Posterior cingulate gyrus (tissue), 11 donors: ENCODE measurements around the gene FHIP1B.

Experiments used
- DNase-seq, 10 donors: peaks; one replicate each; pipeline versions ENCODE4 v3.0.0 to v3.0.0-alpha.2; 2020 to 2021; ENCODE audit warnings: mixed read lengths in 3 of 10
- intact Hi-C: fragments of 100-400 bp; cut with DNase I; formaldehyde crosslinking; loops from one replicate; pipeline ENCODE4 v1.15.1; 2023

The FHIP1B gene

DNA sequence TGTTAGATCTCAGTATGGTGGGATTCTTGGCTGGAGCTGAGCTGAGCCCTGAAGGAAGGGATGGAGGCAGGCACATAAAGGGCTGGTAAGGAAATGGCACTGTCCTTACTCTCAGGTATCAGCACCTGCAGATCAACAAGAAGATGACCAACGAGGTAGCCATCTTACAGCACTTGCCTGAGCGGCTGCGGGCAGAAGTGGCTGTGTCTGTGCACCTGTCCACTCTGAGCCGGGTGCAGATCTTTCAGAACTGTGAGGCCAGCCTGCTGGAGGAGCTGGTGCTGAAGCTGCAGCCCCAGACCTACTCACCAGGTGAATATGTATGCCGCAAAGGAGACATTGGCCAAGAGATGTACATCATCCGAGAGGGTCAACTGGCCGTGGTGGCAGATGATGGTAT, 6.9 kb upstream of the FHIP1B start:
- DNase-seq, result no peak
- intact Hi-C loops, result no loop called here

DNA sequence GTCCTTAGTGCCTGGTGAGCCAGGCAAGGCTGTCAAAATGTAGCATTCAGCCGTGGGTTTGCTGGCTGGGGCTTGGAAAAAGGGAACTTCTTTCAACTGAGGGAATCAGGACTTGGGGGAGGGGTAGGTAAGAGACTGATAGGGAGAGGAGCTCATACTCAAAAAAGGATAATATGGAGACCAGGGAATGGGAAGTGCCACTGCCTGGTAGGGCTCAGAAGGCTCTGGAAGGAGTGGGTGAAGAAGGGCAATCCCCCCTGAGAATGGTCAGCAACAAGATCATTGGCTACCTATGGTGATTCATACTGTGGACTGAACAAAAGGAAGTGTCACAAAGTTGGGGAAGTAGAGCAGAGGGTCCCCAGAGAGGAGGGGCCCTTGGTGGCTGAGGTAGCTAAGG, 6.3 kb upstream of the FHIP1B start:
- no peak for DNase-seq
- intact Hi-C loops, result no loop called here

DNA sequence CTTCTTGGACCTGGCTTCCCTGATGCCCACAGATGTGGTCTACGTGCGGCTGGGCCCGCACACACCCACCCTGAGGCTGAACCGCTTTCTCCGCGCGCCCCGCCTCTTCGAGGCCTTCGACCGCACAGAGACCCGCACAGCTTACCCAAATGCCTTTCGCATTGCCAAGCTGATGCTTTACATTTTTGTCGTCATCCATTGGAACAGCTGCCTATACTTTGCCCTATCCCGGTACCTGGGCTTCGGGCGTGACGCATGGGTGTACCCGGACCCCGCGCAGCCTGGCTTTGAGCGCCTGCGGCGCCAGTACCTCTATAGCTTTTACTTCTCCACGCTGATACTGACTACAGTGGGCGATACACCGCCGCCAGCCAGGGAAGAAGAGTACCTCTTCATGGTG, 5.7 kb upstream of the FHIP1B start:
- intact Hi-C loops, result no loop called here

DNA sequence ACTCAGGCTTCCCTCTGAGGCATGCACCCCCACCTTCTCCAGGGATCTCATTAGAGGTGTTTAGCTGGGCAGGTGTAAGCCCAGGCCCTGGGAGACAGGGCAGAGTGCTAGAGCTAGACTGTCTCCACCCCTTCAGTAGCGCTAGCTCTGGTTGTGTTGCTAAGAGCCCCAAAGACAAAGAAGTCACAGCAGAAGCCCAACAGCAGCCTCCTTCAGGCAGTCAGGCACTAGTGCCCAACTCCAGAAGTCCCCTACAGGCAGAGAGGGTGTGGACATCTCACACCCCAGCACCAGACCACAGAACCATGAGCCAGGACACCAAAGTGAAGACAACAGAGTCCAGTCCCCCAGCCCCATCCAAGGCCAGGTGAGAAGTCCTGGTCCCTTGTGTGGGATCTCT, 4.5 kb upstream of the FHIP1B start, which contains the start of gene CNGA4:
TSS of gene CNGA4 (plus strand) at position 188 of the 400 bp plus-strand sequence. CDS start at position 306, 118 bp downstream.
- intact Hi-C loops, result no loop called here
- DNase-seq, result no peak

More for the DNA sequence above, 5.7 kb upstream of the FHIP1B start:
- DNase-seq, result peak in 2 of 10 donors; percentile 61 to 75

DNA sequence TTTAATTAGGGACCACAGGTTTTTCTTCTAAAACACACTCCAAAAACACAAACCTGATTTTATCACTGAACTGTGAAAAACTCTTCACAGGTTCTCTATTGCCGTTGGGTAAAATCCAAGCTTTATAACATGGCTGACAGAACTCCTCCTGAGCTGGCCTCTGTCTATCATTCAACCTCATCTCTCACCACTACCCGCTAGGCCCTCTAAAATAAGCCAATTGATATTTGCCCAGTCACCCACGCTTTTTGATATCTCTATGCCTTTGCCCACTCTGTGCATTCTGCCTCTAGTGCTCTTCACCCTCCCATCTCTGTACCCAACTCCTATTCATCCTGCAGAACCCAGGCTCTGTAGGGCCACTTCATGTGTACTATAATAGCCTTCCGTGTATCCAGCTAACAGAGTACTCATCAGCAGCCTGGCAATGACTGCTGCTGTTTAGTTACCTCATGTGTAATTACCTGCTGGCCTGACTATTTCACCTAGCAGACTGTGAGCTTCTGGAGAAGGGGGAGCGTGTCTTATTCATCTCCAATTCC, 3.4 kb upstream of the FHIP1B start:
- intact Hi-C loops, result no loop called here
- no peak for DNase-seq

DNA sequence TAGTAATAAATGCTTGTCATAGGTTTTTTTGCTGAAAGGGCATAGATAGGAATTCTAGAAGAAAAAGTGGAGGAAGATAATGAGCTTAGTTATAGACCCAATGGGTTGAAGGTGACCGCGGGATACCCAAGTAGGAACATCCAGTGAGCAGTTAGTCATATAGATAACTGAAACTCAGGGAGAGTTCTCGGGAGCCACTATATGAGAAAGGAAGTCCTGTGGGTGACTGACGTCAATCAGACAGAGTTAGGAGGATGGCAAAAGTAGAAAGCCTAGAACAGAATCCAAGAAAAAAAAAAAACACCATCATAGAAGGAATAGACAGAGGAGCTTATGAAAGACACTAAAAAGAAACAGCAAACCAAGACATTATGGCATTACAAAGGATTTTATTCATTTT, 2.8 kb upstream of the FHIP1B start:
- intact Hi-C loops, result no loop called here
- no peak for DNase-seq

DNA sequence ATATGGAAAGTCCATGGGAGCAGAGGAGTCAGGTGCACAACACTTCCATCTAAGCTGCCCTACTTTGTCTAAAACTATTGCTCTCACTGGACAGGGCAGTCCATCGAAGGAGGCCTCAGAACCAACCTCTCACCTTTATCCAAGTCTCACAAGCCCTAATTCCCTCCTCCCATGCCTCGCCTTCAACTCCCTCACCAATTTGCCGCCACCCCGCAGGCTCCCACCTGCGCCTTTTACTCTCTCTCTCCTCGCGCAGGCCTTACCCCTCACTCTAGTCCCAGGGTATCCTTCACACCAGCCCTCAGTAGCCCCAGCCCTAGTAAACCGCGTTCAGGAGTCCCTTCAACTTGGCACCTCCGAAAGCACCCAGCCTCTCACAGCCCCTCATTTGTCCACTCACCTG, 451 bp downstream of the FHIP1B start:
- intact Hi-C loops, result loop anchor here (1.0 kb wide), 1 partner anchor 24 kb away; no protein-coding TSS in a partner anchor
- peak in 2 of 10 donors; percentile 72 to 73 for DNase-seq

DNA sequence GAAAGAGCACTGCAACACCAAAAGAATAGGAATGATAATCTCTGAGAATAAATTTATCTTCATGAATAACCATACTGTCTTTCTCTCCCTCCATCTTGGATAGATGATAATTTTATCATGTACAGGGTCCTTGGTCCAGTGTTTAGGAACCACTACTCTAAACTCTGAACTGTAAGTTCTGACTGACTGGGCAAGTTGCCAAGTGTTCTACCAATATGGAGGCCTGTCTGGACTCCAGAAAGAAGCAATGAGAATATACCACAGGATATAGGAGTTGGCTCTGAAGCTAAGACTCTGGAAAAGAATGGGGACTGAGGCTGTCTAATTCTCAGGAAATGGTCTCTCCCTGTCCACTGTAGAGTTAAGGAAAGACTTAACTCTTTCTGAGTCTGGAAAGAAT, 1.5 kb downstream of the FHIP1B start:
- DNase-seq, result no peak
- intact Hi-C loops, result no loop called here

DNA sequence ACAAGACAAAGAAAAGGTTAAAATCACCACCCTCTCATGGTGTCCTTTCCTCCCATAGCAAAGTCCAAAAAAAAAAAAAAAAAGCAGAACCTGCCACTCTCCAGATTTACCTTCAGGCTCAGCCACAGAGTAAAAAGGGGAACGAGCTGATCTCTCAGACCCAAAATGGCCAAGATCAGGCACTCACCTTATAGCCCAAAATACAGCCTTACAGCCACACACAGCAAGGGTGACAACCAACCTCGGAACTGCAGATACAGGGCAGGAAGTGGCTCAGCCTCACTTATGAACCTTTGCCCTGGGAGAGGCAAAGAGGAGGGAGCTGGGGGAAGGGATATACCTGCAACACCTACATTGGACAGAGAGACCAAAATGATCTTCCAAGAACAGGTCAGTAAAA, 4.5 kb downstream of the FHIP1B start:
- intact Hi-C loops, result no loop called here
- no peak for DNase-seq

DNA sequence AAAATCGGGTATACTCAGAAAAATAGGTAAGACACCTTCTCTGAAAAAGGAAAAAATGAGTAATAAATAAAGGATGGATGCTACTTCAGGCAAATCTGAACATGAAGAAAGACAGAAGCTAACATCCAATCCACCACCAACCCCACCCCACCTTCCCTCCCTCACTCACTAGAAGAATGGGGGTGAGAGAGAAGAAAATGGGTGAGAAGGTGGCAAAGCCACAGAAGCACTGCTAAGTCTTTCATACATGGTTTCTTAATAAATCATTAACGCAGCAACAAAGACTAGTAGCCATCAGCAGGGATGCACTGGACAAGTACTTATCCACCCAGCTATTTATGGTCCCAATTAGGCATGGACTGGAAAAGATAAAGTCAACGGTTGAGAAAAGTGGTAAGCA, 5.9 kb downstream of the FHIP1B start:
- intact Hi-C loops, result no loop called here
- no peak for DNase-seq

DNA sequence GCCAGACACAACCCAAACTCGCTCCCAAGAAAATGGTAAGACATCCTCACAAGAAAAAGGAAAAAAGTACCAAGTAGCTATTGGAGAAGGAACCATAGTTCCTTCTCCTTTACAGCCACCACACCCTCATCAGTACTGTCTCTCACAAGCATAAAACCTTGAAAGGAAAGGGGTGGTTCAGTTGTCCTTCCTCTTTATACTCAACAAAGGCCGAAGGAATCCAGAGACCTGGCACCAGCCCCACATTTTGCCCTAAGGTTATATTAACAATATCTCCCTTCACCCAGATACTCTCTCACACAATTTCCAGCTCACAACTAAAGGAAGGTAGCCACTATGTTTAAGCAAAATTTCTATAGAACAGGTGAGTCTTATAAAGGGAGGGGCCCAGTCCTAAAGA, 8.5 kb downstream of the FHIP1B start:
- intact Hi-C loops, result no loop called here

DNA sequence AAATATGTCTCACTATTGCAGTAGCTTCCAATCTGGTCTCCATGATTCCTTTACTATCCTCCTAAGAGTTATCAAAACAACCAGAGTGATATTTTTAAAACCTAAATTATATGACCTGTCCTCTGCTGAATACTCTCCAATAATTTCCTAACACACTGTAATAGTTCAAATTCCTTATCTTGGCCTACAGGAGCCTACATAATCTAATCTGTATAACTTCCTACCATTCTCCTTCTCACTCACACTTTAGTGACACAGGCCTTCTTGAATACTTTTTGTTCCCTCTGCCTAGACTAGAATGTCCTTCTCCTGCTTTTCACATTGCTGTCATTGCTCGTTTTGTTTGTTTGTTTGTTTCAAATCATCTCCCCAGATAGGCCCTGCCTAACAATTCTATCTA, 9.4 kb downstream of the FHIP1B start:
- DNase-seq, result no peak
- intact Hi-C loops, result no loop called here

More for the DNA sequence above, 8.5 kb downstream of the FHIP1B start:
- no peak for DNase-seq

DNA sequence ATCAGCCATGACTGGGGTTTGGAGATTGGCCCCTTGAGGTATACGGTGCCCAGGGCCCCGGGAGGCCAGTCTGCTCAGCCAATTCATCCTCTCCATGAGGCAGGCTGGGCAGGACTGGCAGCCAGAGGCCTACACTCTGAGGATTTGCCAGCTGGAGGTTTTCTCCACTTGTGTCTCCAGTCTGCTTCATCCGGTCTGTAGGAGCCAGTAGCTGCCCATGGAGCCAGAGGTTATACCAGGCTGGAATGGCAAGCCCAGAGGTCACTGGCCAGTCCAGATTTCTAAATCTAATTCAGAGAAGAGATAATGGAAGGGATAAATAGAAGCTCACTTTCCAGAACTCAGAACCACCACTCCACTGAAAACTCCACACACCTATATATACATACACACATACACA, 10.0 kb downstream of the FHIP1B start:
- no peak for DNase-seq
- intact Hi-C loops, result no loop called here

DNA sequence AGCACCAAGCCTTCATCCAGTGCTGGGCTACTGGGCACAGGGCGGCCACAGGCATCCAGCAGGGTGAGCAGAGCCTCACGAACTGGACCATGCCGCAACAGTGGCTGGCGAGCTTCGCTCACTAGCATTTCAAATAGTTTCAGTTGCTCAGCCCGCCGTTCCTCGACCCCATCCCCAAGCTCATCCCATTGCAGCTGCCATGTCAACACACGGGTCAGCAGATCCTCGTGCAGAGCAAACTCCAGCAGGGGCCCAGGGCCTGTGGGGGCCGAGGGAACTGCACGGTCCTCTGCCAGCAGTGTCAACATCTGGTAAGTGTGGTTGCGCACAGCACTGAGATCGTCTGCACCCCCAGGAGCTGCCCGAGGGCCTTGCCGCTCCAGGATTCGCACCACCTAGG, 10.6 kb downstream of the FHIP1B start:
- no peak for DNase-seq
- intact Hi-C loops, result no loop called here

DNA sequence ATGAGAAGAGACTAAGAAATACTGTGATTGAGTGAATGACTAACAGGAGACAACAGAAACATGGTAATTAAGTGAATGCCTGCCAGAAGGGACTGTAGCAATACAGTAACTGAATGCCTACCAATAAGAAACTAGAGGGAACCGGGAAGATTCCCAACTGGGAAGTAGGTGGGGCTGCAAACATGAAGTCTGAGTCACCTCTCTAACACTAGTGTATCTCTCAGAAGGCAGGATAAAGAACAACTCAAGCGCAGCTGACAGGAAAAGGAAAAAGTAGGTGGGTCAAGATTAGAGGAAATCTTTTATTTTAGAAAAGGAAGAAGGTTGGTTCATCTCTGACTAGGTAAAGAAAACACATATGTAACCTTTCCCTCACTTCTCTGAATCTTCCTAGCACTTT, 15.1 kb downstream of the FHIP1B start:
- no peak for DNase-seq
- intact Hi-C loops, result no loop called here

DNA sequence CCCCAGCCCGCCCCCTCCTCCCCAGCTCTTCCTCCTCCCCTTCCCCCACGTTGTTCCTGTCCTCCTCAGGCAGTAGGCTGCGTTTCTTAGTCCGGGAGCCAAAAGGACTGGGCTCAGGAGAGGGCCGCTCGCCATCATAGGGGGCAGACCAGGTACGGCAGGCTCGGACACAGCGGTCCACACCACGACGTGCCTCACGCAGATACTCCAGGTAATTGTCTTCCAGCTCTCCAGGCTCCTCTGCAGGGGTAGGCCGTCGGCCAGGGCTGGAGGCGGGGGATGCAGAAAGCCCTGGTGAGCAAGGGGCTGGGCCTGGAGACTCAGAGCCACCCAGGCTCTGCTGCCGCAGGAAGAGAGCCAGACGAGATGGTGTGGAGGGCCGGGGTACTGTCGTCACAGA, 16.7 kb downstream of the FHIP1B start:
- DNase-seq, result no peak
- intact Hi-C loops, result no loop called here

DNA sequence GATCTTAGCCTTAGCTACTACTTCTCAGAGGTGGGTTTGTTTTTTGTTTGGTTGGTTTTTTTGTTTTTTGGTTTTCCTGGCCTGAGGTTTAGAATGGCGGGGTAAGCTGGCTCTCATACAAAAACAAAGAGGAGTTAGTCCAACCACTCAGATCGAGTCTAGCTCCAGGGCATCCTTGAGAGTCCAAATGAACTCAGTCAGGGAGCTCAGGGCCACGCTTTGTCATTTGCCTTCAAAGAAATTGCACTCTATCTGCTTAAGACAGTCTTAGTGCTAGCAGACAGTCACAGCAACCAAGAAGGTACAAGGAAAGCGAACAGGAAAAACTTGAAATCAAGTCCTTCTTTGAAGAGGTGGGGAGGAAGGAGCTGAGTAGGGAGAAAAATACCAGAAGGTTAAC, 17.9 kb downstream of the FHIP1B start:
- no peak for DNase-seq
- intact Hi-C loops, result no loop called here

DNA sequence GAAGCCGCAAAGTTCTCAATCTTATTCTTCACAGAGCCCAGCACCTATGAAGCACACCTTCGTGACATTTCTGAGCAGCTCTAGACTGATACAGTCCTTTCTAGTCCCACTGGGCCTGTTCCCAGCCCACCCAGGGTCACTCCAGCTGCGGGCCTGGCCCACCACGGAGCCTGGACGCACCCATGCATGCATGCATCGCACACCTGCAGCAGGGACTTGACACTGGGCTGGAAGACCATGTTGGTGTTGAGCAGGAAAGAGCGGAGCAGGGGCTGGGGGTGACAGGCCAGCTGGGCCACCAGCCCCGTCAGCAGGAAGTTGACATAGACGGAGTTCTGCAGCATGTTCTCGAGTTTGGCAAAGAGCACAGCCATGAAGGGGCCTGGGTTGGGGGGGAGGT, 19.9 kb downstream of the FHIP1B start:
- DNase-seq, result peak in 1 of 10 donors; percentile 77
- intact Hi-C loops, result no loop called here

DNA sequence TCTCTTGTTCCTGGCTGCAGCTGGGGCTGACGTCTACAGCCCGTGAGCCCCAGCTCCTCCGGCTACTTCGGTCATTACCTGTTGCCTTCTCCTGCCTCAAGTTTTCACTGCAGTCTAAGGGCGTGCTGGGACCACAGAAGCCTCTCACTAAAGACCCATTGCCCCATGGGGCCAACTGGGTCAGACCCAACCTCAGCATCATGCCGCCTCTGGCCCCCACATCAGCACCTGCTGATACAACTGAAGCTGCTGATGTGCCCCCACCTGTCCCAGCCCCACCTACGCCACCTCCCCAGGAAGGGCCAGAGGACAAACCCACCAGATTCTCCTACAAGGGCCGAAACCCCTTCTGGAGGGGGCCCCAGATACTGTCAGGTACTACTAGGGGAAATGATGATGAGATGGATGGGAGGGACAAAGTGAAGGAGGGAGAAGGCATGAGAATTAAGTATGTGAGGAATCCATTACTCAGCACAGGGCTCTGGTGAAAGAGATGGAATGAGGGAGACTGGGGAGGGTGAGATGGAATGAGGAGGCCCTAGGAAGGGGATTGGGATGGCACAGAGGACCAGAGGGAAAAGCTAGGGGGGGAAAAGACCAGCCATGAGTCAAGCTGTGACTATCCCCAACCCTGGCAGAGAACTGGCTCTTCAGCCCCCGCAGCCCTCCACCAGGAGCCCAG, 24.0 kb downstream of the FHIP1B start:
- peak in 1 of 10 donors; percentile 76 for DNase-seq
- intact Hi-C loops, result no loop called here

DNA sequence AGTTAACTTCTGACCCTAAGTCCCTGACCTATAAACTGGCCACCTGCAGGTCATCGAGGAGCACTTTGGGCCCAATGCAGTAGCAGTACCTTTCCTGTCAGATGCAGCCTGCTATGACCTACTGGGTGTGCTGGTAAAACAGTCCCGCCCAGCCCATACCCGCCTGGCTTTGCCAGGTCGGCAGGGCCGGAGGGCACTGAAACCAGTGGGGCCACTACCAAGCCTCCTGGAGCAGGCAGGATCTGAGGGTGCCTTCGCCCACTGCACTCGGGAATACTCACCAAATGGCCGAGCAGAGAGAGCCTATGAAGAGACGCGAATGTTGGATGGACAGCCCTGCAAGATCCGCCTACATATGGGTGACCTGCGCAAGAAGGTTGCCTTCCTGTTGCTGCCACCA, 24.6 kb downstream of the FHIP1B start:
- intact Hi-C loops, result no loop called here
- DNase-seq, result no peak

DNA sequence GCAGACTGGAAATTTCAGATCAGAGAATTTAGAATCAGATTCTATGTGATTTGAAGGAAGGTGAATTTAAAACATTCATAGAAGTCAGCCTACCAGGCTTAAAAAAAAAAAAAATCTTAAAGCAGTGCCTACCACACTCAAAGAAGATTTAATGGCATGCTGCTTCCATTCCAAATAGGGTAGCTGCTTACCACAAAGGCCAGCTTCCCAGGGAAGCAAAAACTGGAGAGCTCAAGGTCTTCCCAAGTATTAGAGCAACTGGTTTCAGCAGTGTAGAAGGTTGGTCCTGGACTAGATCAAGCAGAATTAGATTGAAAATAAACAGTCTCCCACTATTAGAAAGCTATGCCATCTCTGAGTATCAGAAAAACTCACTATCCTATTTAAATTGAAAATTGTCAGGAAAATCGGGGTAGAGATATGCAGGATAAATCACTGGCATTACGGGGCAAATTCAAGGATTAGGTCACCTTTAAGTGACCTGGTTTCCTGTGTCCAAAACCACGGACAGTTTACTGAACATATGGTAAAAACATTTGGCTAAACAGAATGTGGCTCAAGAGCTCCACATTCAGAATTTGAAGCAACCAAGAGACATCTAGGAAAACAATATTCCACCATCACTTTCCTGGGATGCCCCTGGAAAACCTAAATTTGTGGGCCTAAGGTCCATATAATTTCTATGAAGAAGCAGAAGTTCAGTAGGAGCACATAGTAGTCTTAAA, 27.8 kb downstream of the FHIP1B start:
- DNase-seq, result no peak
- intact Hi-C loops, result no loop called here

DNA sequence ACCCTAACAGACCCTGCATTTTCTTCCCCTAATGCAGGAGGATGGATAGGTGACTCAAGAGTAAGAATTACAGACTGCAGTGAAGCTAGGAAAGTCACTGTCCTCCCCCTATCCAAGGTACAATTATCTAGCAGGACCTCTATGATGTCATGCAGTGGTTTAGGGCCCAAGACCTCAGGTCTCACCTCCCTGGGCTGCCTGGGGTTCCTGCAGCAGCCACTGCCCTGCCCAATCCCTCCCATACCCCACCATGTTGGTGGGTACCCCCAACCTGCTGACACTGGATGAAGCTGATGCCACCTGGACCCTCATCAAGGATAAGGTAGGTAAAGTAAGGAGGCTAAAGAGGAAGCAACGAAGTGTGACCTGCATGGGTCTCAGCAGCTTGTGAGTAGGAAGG, 29.1 kb downstream of the FHIP1B start, which contains the start of gene C11orf42:
TSS of gene C11orf42 (plus strand) at position 192 of the 400 bp plus-strand sequence. CDS start at position 251, 59 bp downstream.
- intact Hi-C loops, result no loop called here
- DNase-seq, result no peak
